WTC11 (cell line): ENCODE data around the gene GRAP2. TPM values are rescaled to one million over a fixed set of nuclear protein-coding genes. Genes with fewer than 3 reads are reported as not detected.

ENCODE experiments used
- ATAC-seq: fragments of 200-7000 bp; cut with Tn5 transposase; 2 replicates; pipeline ENCODE4 v1.10.0; 2021; ENCODE audit warnings: mild to moderate bottlenecking, moderate library complexity
- CTCF ChIA-PET: fragments of 300-600 bp; sonication (Branson Sonifier 250); formaldehyde crosslinking; loops from one replicate; lab custom pipeline; 2021; ENCODE audit warnings: antibody characterized with exemption; lab: Charles Lee
- POLR2A ChIA-PET: fragments of 350-600 bp; sonication (Branson Sonifier 250); formaldehyde crosslinking; loops from one replicate; lab custom pipeline; 2021; ENCODE audit warnings: antibody characterized with exemption; lab: Charles Lee
- DNase-seq: peaks from one replicate; pipeline ENCODE4 v3.0.0; 2021; ENCODE audit warnings: low spot score
- H3K27ac Mint-ChIP-seq: 2 replicates; pipeline ENCODE4 v1.8.0; 2021; ENCODE audit warnings: mixed read lengths
- H3K27me3 Mint-ChIP-seq: 2 replicates; pipeline ENCODE4 v1.8.0; 2021; ENCODE audit warnings: low read depth, mild to moderate bottlenecking, moderate library complexity, mixed read lengths
- H3K36me3 Mint-ChIP-seq: 2 replicates; pipeline ENCODE4 v1.8.0; 2021; ENCODE audit warnings: mixed read lengths
- H3K4me1 Mint-ChIP-seq: 2 replicates; pipeline ENCODE4 v1.8.0; 2022; ENCODE audit warnings: mixed read lengths
- H3K4me3 Mint-ChIP-seq: 2 replicates; pipeline ENCODE4 v1.8.0; 2021; ENCODE audit warnings: mild to moderate bottlenecking, moderate library complexity, mixed read lengths
- H3K9me3 Mint-ChIP-seq: 2 replicates; pipeline ENCODE4 v1.8.0; 2021; ENCODE audit warnings: mixed read lengths
- CBFB ChIP-seq: sonication (generic); formaldehyde crosslinking; IDR thresholded peaks from 2 replicates; pipeline ENCODE4 v1.8.1; 2022; ENCODE audit warnings: mild to moderate bottlenecking, low read depth, missing genetic modification reagents
- CDX4 ChIP-seq: fragments of 250-450 bp; sonication (Bioruptor Pico); IDR thresholded peaks from 2 replicates; pipeline ENCODE4 v1.9.0; 2021; ENCODE audit warnings: moderate library complexity, mild to moderate bottlenecking, inconsistent platforms, borderline replicate concordance
- ERG ChIP-seq: fragments of 250-450 bp; sonication (Bioruptor Pico); IDR thresholded peaks from 2 replicates; pipeline ENCODE4 v1.8.0; 2021; ENCODE audit warnings: mild to moderate bottlenecking
- FOXJ3 ChIP-seq: sonication (generic); formaldehyde crosslinking; IDR thresholded peaks from 2 replicates; pipeline ENCODE4 v1.9.0; 2021; ENCODE audit warnings: missing genetic modification reagents, mild to moderate bottlenecking, borderline replicate concordance
- HMGA2 ChIP-seq: fragments of 250-450 bp; sonication (Bioruptor Pico); IDR thresholded peaks from 2 replicates; pipeline ENCODE4 v1.4.0; 2021; ENCODE audit warnings: mild to moderate bottlenecking, moderate library complexity
- IRF2 ChIP-seq: sonication (generic); formaldehyde crosslinking; IDR thresholded peaks from 2 replicates; pipeline ENCODE4 v1.8.0; 2022; ENCODE audit warnings: low read depth, missing genetic modification reagents, borderline replicate concordance
- JAZF1 ChIP-seq: fragments of 250-450 bp; sonication (Bioruptor Pico); IDR thresholded peaks from 2 replicates; pipeline ENCODE4 v1.9.0; 2021; ENCODE audit warnings: moderate library complexity, mild to moderate bottlenecking, inconsistent platforms
- MLX ChIP-seq: sonication (generic); formaldehyde crosslinking; IDR thresholded peaks from 2 replicates; pipeline ENCODE4 v1.8.1; 2023; ENCODE audit warnings: mild to moderate bottlenecking, missing genetic modification reagents, moderate library complexity
- NR1H2 ChIP-seq: sonication (generic); formaldehyde crosslinking; IDR thresholded peaks from 2 replicates; pipeline ENCODE4 v1.9.0; 2021; ENCODE audit warnings: mild to moderate bottlenecking, moderate library complexity, missing genetic modification reagents
- RORB ChIP-seq: fragments of 250-450 bp; sonication (Bioruptor Pico); IDR thresholded peaks from 2 replicates; pipeline ENCODE4 v1.9.0; 2021; ENCODE audit warnings: mild to moderate bottlenecking
- SMAD3 ChIP-seq: sonication (generic); formaldehyde crosslinking; IDR thresholded peaks from 2 replicates; pipeline ENCODE4 v1.8.0; 2022; ENCODE audit warnings: missing genetic modification reagents, mild to moderate bottlenecking, borderline replicate concordance
- SOX15 ChIP-seq: fragments of 250-450 bp; sonication (Bioruptor Pico); IDR thresholded peaks from 2 replicates; pipeline ENCODE4 v1.9.0; 2021; ENCODE audit warnings: mild to moderate bottlenecking
- STAT6 ChIP-seq: sonication (generic); formaldehyde crosslinking; conservative IDR thresholded peaks from 2 replicates; pipeline ENCODE4 v1.8.1; 2023; ENCODE audit warnings: mild to moderate bottlenecking, low read depth, missing genetic modification reagents, moderate library complexity
- TCF7 ChIP-seq: sonication (generic); formaldehyde crosslinking; IDR thresholded peaks from 2 replicates; pipeline ENCODE4 v1.8.0; 2022; ENCODE audit warnings: mild to moderate bottlenecking, low read depth, missing genetic modification reagents, moderate library complexity
- TP53 ChIP-seq: sonication (generic); formaldehyde crosslinking; IDR thresholded peaks from 2 replicates; pipeline ENCODE4 v1.8.1; 2023; ENCODE audit warnings: mild to moderate bottlenecking, missing genetic modification reagents
- ZMAT4 ChIP-seq: fragments of 250-450 bp; sonication (Bioruptor Pico); IDR thresholded peaks from 2 replicates; pipeline ENCODE4 v1.9.0; 2021; ENCODE audit warnings: mild to moderate bottlenecking
- ZNF121 ChIP-seq: sonication (generic); formaldehyde crosslinking; IDR thresholded peaks from 2 replicates; pipeline ENCODE4 v1.8.0; 2023; ENCODE audit warnings: missing genetic modification reagents
- ZNF138 ChIP-seq: sonication (generic); formaldehyde crosslinking; conservative IDR thresholded peaks from 2 replicates; pipeline ENCODE4 v1.8.1; 2022; ENCODE audit warnings: mild to moderate bottlenecking, moderate library complexity, missing genetic modification reagents
- ZNF232 ChIP-seq: sonication (generic); formaldehyde crosslinking; IDR thresholded peaks from 2 replicates; pipeline ENCODE4 v1.8.0; 2022; ENCODE audit warnings: mild to moderate bottlenecking, missing genetic modification reagents
- ZNF263 ChIP-seq: sonication (generic); formaldehyde crosslinking; IDR thresholded peaks from 2 replicates; pipeline ENCODE4 v1.8.1; 2022; ENCODE audit warnings: low read depth, mild to moderate bottlenecking, moderate library complexity, missing genetic modification reagents
- ZNF532 ChIP-seq: fragments of 250-450 bp; sonication (Bioruptor Pico); IDR thresholded peaks from 2 replicates; pipeline ENCODE4 v1.9.0; 2021; ENCODE audit warnings: mild to moderate bottlenecking, borderline replicate concordance
- total RNA-seq: library from RNA; stranded (reverse); gene quantifications from 3 replicates; pipeline ENCODE4 v1.2.3, GENCODE V29; 2021

The GRAP2 gene
- total RNA-seq, 1 experiment from 2014 or later = 0.33 TPM

GRCh38 chr22:39972641-39973040 lies 71.8 kb downstream of the GRAP2 start (continued):
- TF ChIP-seq ZNF532 (CRISPR knock-in tag) = no peak
- TF ChIP-seq ERG (CRISPR knock-in tag) = no peak
- TF ChIP-seq STAT6 = no peak
- no peak for TF ChIP-seq ZNF232 (CRISPR knock-in tag)
- no peak for TF ChIP-seq ZMAT4
- TF ChIP-seq ZNF121 (CRISPR knock-in tag) = no peak

- no peaks in the 10 kb centered on the region for H3K9me3 Mint-ChIP-seq
- H3K36me3 Mint-ChIP-seq = no peaks in the 10 kb centered on the region
- peaks cover 22% of the 10 kb centered on the region for H3K4me1 Mint-ChIP-seq
- no peak overlapping the region for H3K27ac Mint-ChIP-seq
- no peak overlapping the region for H3K4me3 Mint-ChIP-seq
- peaks cover 5% of the 10 kb centered on the region for H3K27me3 Mint-ChIP-seq
- TF ChIP-seq ZNF263 (CRISPR knock-in tag) = no peak
- no peak for TF ChIP-seq FOXJ3 (CRISPR knock-in tag)
- ATAC-seq (no peak), DNase-seq (no peak)
- ChIA-PET CTCF (interaction anchor here (0.6 to 3.3 kb wide), 4 partner anchors 20 to 1501 kb away, joined by 4 to 17 read pairs (median 6); no protein-coding TSS in a partner anchor), POLR2A (no interaction called here)
These were observed 72.8 kb downstream of the GRAP2 start for GRCh38 chr22:39973656-39974055.

- no peak overlapping the region for H3K4me3 Mint-ChIP-seq
- DNase-seq (no peak), ATAC-seq (no peak)
- H3K27ac Mint-ChIP-seq = no peak overlapping the region
- peaks cover 5% of the 10 kb centered on the region for H3K27me3 Mint-ChIP-seq
- no peaks in the 10 kb centered on the region for H3K36me3 Mint-ChIP-seq
- TF ChIP-seq NR1H2 (no peak), TCF7 (CRISPR knock-in tag) (no peak), JAZF1 (CRISPR knock-in tag) (no peak), HMGA2 (no peak), RORB (no peak), ZNF138 (CRISPR knock-in tag) (no peak), SMAD3 (CRISPR knock-in tag) (no peak), TP53 (CRISPR knock-in tag) (no peak), CBFB (CRISPR knock-in tag) (no peak), IRF2 (no peak), SOX15 (CRISPR knock-in tag) (no peak), CDX4 (CRISPR knock-in tag) (no peak), MLX (CRISPR knock-in tag) (no peak)
- POLR2A ChIA-PET = no interaction called here
- CTCF ChIA-PET = interaction anchor here (0.6 to 3.3 kb wide), 4 partner anchors 20 to 1501 kb away, joined by 4 to 17 read pairs (median 6); no protein-coding TSS in a partner anchor
- H3K9me3 Mint-ChIP-seq = no peaks in the 10 kb centered on the region
- peaks cover 18% of the 10 kb centered on the region for H3K4me1 Mint-ChIP-seq
These were observed 73.2 kb downstream of the GRAP2 start for GRCh38 chr22:39974065-39974464.
